Ishikawa (cell line): ENCODE measurements around the gene AHSG.

Experiments
- CEBPB ChIP-seq: IDR thresholded peaks from 2 replicates; pipeline ENCODE4 v1.6.1; 2012
- CREB1 ChIP-seq: IDR thresholded peaks from 2 replicates; pipeline ENCODE4 v1.6.1; 2012; ENCODE audit warnings: low read depth
- EGR1 ChIP-seq: IDR thresholded peaks from 2 replicates; pipeline ENCODE4 v1.6.1; 2012
- EP300 ChIP-seq: IDR thresholded peaks from 2 replicates; pipeline ENCODE4 v1.6.1; 2012; ENCODE audit warnings: borderline replicate concordance
- FOXM1 ChIP-seq: IDR thresholded peaks from 2 replicates; pipeline ENCODE4 v1.6.1; 2012; ENCODE audit warnings: low read depth, borderline replicate concordance
- NFIC ChIP-seq: IDR thresholded peaks from 2 replicates; pipeline ENCODE4 v1.6.1; 2012
- RAD21 ChIP-seq: IDR thresholded peaks from 2 replicates; pipeline ENCODE4 v1.6.1; 2012; ENCODE audit warnings: low read depth
- TAF1 ChIP-seq: IDR thresholded peaks from 2 replicates; pipeline ENCODE4 v1.6.1; 2012; ENCODE audit warnings: low read depth, mild to moderate bottlenecking
- TCF12 ChIP-seq: IDR thresholded peaks from 2 replicates; pipeline ENCODE4 v1.6.1; 2012; ENCODE audit warnings: low read depth
- TEAD4 ChIP-seq: IDR thresholded peaks from 2 replicates; pipeline ENCODE4 v1.6.1; 2012
- YY1 ChIP-seq: IDR thresholded peaks from 2 replicates; pipeline ENCODE4 v1.6.1; 2012; ENCODE audit warnings: low read depth
- ZBTB7A ChIP-seq: IDR thresholded peaks from 2 replicates; pipeline ENCODE4 v1.6.1; 2012; ENCODE audit warnings: low read depth
- TF ChIP-seq, protein P1 (sequence below): IDR thresholded peaks from 2 replicates; pipeline ENCODE4 v1.6.1; 2012
- TF ChIP-seq, protein P2 (sequence below): IDR thresholded peaks from 2 replicates; pipeline ENCODE4 v1.6.1; 2012; ENCODE audit warnings: low read depth, mild to moderate bottlenecking
- TF ChIP-seq, protein P3 (sequence below): IDR thresholded peaks from 2 replicates; pipeline ENCODE4 v1.6.1; 2012

The AHSG gene

DNA sequence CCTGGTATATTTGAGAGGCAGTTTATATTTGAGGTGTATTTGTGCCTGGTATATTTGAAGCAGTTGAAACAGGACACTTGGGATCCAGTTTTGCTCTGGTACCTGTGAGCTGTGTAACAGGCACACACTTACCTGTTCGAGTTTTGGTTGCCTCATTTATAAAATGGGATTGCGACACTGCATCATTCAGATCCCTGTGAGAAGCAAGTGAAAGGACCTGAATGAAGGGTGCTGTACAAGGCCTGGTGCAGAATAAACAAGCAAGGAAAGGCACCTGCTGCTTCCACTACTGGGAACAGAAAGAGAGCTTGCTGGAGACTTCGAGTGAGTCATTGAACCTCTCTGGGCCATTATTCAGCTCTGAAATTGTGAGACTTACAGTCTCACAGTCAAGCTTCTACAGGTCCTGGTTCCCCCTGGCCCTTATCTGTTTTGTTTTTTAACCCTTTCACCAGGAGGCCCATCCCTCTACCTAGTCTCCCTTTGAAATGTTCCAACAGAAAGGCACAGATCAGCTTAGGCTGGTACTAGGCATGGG is 38.9 kb downstream of the AHSG start:
- TF ChIP-seq NFIC: no peak
- TF ChIP-seq RAD21: no peak
- TF ChIP-seq, protein P1, sequence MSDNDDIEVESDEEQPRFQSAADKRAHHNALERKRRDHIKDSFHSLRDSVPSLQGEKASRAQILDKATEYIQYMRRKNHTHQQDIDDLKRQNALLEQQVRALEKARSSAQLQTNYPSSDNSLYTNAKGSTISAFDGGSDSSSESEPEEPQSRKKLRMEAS: no peak
- TF ChIP-seq ZBTB7A: no peak
- no peak for TF ChIP-seq TAF1
- no peak for TF ChIP-seq CREB1
- TF ChIP-seq CEBPB: peak; percentile 46
- no peak for TF ChIP-seq TEAD4

DNA sequence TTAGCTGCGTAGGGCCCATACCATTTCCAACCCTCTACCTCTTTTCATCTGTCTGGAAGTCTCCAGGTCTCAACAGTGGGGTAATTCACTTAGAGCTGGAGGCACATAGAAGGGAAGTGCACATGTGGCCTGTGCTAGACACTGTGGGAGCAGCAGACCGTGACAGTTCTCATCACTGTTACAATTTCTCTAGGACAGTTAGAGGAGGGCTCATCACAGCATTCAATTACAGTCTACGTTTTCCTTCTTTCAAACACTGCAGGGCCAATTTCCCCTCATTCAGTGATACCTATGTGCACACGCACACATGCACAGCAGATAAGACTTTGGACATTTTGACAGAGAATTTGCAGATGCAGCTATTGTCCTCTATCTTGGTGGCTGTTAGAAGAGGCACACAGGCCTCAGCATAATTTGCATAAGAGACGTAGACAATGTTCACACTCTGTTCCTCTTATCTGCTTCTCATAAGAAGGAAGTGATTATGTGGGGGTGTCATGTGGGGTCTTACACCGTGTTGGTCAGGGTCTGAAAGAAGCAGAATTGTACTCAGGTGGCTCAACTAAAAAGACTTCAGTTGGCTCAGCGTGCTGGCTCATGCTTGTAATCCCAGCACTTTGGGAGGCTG is 40.3 kb downstream of the AHSG start:
- TF ChIP-seq RAD21: no peak
- TF ChIP-seq TAF1: no peak
- TF ChIP-seq ZBTB7A: no peak
- TF ChIP-seq CEBPB: no peak
- TF ChIP-seq, protein P1: no peak
- no peak for TF ChIP-seq YY1
- no peak for TF ChIP-seq TCF12
- no peak for TF ChIP-seq TEAD4
- TF ChIP-seq NFIC: no peak
- TF ChIP-seq, protein P2, sequence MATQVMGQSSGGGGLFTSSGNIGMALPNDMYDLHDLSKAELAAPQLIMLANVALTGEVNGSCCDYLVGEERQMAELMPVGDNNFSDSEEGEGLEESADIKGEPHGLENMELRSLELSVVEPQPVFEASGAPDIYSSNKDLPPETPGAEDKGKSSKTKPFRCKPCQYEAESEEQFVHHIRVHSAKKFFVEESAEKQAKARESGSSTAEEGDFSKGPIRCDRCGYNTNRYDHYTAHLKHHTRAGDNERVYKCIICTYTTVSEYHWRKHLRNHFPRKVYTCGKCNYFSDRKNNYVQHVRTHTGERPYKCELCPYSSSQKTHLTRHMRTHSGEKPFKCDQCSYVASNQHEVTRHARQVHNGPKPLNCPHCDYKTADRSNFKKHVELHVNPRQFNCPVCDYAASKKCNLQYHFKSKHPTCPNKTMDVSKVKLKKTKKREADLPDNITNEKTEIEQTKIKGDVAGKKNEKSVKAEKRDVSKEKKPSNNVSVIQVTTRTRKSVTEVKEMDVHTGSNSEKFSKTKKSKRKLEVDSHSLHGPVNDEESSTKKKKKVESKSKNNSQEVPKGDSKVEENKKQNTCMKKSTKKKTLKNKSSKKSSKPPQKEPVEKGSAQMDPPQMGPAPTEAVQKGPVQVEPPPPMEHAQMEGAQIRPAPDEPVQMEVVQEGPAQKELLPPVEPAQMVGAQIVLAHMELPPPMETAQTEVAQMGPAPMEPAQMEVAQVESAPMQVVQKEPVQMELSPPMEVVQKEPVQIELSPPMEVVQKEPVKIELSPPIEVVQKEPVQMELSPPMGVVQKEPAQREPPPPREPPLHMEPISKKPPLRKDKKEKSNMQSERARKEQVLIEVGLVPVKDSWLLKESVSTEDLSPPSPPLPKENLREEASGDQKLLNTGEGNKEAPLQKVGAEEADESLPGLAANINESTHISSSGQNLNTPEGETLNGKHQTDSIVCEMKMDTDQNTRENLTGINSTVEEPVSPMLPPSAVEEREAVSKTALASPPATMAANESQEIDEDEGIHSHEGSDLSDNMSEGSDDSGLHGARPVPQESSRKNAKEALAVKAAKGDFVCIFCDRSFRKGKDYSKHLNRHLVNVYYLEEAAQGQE: no peak
- no peak for TF ChIP-seq CREB1

DNA sequence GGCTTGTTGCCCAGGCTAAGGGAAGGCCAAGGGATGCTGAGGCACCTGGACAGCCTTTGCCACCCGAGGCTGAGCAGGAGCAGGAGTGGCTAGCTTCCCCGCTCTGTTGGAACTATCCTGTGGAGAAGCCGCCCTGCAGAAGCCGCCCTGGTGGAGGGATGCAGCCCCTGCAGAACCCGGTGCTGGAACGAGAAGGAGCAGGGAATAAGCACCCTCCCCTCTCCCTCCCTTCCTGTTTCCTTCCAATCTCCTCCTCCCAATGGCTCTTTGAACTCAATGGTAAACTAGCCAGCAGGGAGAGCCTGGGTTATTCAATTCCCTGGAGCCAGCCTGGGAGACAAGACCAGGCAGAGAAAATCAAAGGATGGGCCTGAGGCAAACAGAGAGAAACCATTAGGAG is 41.1 kb downstream of the AHSG start:
- TF ChIP-seq EGR1 (no peak), RAD21 (no peak), ZBTB7A (no peak), FOXM1 (no peak), TEAD4 (no peak), TCF12 (no peak), TAF1 (no peak), YY1 (no peak), CREB1 (no peak), CEBPB (no peak), EP300 (no peak), NFIC (no peak)
- TF ChIP-seq, protein P1: no peak
- TF ChIP-seq, protein P2: no peak
- TF ChIP-seq, protein P3, sequence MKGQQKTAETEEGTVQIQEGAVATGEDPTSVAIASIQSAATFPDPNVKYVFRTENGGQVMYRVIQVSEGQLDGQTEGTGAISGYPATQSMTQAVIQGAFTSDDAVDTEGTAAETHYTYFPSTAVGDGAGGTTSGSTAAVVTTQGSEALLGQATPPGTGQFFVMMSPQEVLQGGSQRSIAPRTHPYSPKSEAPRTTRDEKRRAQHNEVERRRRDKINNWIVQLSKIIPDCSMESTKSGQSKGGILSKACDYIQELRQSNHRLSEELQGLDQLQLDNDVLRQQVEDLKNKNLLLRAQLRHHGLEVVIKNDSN: no peak

DNA sequence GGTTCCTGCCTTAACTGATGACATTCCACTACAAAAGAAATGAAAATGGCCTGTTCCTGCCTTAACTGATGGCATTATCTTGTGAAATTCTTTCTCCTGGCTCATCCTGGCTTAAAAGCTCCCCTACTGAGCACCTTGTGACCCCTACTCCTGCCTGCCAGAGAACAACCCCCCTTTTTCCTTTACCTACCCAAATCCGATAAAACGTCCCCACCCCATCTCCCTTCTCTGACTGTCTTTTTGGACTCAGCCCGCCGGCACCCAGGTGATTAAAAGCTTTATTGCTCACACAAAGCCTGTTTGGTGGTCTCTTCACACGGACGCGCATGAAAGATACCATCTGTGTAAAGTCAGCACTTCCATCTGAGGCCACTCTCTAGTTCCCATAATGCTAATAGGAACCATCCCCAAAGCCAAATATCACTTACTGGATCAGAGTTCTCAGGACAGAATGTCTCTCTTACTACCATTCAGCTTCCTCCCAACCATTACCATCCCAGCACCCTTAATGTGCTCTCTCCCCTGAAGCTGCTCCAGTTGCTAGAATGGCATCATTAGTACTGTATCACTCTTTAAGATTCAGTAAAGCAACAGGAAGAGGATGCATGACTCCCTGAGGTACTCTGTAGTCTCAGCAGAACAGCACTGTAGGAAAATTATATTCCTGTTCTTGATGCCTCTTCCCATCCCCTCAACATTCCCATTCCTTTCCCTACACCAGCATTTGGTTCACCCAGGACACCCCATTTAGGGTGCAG is 50.7 kb downstream of the AHSG start:
- TF ChIP-seq, protein P1: no peak
- TF ChIP-seq, protein P2: no peak
- TF ChIP-seq RAD21: no peak
- no peak for TF ChIP-seq EP300
- TF ChIP-seq TCF12: no peak
- TF ChIP-seq, protein P3: no peak
- TF ChIP-seq EGR1: no peak
- no peak for TF ChIP-seq NFIC
- TF ChIP-seq CREB1: no peak
- TF ChIP-seq TEAD4: no peak
- TF ChIP-seq CEBPB: no peak
- TF ChIP-seq ZBTB7A: no peak
- TF ChIP-seq TAF1: no peak
